Measurements from ENCODE around the gene MINK1. TPM values are rescaled to one million over a fixed set of nuclear protein-coding genes. Genes with fewer than 3 reads are reported as not detected.

Gene MINK1
- total RNA-seq, 1 donor from 2014 or later, result 65.3 TPM

DNA sequence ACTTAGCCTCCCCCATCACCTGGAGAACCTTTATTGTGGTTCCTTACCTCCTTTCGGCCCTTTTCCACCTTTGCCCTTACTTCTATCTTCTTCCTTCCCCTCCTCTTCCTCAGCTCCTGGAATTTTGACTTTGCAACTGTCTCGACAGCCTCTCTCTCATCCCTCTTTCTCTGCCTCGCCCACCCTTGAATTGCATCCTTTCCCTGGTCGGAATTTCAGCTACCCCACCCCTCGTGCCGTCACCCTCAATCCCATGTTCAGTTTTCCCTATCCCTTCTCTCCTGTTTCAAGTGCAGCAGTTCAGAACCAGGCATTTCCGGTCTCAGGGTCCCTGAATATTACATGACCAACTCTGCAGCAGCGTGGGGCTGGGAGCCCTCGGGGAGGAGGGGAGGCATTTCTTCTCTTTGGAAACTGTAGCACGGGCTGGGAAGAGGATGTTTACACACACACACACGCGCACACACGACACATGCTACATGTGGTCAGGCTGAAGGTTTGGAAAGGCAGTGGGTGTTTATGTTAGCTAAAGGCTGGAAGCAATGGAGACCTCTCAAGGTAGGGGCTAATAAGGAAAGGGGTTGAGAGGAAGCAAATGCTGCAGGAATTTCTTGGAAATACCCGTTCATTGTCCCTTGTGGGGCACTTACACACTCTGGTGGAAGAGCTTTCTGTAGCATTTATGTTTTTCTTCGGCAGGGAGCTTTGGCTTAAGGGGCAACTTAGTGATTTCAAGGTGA lies 971 bp downstream of the MINK1 start:
- ChIA-PET POLR2A (interaction anchor here (0.5 to 1.9 kb wide), 5 partner anchors 27 to 480 kb away, joined by 3 to 4 read pairs (median 3); partner anchors contain the start of genes PLD2 and PSMB6), CTCF (no interaction called here)
- H3K4me1 Mint-ChIP-seq, result peaks cover 34% of the 10 kb centered on the region
- intact Hi-C loops (cut with micrococcal nuclease), result loop anchor here (1.0 kb wide), 5 partner anchors 38 to 691 kb away; partner anchors contain the start of genes ARRB2, CYB5D2, MED11 and PSMB6
- TF ChIP-seq, protein P1, sequence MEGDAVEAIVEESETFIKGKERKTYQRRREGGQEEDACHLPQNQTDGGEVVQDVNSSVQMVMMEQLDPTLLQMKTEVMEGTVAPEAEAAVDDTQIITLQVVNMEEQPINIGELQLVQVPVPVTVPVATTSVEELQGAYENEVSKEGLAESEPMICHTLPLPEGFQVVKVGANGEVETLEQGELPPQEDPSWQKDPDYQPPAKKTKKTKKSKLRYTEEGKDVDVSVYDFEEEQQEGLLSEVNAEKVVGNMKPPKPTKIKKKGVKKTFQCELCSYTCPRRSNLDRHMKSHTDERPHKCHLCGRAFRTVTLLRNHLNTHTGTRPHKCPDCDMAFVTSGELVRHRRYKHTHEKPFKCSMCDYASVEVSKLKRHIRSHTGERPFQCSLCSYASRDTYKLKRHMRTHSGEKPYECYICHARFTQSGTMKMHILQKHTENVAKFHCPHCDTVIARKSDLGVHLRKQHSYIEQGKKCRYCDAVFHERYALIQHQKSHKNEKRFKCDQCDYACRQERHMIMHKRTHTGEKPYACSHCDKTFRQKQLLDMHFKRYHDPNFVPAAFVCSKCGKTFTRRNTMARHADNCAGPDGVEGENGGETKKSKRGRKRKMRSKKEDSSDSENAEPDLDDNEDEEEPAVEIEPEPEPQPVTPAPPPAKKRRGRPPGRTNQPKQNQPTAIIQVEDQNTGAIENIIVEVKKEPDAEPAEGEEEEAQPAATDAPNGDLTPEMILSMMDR (IDR thresholded peaks at IDR 0.05), result no peak
- H3K36me3 Mint-ChIP-seq (ENCODE audit: low read depth), result peaks cover 13% of the 10 kb centered on the region
- no peaks in the 10 kb centered on the region for H3K9me3 Mint-ChIP-seq
- H3K4me3 Mint-ChIP-seq, result peak overlapping the region; percentile 91
- no peak for ATAC-seq (ENCODE audit: low read depth)
- no peaks in the 10 kb centered on the region for H3K27me3 Mint-ChIP-seq
- peak overlapping the region; percentile 83 for H3K27ac Mint-ChIP-seq
- no peak for DNase-seq

DNA sequence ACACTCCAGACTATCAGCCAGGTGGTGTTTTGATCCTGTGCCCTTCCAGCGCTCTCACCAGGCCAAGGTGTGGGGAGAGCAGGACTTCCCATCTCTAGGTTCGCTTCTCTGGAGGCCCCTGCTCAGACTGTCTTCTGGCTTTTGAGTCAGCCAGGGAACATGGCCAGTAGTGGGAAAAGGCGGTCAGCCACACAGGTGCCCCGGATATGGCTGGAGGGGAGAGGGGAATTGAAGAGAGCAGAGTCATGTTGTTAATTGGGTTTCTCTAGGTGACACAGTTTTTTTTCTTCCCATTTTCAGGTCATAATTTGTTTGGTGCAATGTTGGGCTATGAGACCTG lies 1.5 kb downstream of the MINK1 start:
- H3K9me3 Mint-ChIP-seq, result no peaks in the 10 kb centered on the region
- ChIA-PET POLR2A (interaction anchor here (1.0 kb wide), 1 partner anchor 28 kb away, joined by 3 read pairs; the partner anchor contains the start of gene PLD2), CTCF (no interaction called here)
- H3K4me1 Mint-ChIP-seq, result peaks cover 36% of the 10 kb centered on the region
- DNase-seq (no peak), ATAC-seq (ENCODE audit: low read depth) (no peak)
- TF ChIP-seq, protein P1 (IDR thresholded peaks at IDR 0.05), result no peak
- peaks cover 15% of the 10 kb centered on the region for H3K36me3 Mint-ChIP-seq (ENCODE audit: low read depth)
- peak overlapping the region; percentile 91 for H3K4me3 Mint-ChIP-seq
- no peaks in the 10 kb centered on the region for H3K27me3 Mint-ChIP-seq
- intact Hi-C loops (cut with micrococcal nuclease), result no loop called here
- peak overlapping the region; percentile 83 for H3K27ac Mint-ChIP-seq

DNA sequence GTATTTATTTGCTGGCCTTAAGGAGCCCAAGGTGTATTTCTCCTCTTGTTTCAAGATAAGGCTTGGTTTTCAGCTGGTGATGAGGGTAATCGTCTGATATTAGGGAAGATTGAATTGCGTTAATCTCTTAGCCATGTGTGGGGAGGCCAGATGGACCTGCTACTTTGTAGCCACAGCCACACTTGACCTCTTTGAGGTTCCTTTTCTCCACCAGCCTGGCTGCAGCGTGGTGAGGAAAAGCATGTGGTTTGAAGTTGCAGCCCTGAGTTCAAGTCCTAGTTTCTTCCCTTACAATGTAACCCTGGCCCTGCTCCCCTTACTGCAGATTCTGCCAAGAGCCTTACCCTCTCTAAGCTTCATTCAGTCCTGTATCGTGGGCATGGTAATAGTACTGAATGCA lies 3.1 kb downstream of the MINK1 start:
- peaks cover 45% of the 10 kb centered on the region for H3K4me1 Mint-ChIP-seq
- intact Hi-C loops (cut with micrococcal nuclease), result no loop called here
- H3K27ac Mint-ChIP-seq, result peak overlapping the region; percentile 6

DNA sequence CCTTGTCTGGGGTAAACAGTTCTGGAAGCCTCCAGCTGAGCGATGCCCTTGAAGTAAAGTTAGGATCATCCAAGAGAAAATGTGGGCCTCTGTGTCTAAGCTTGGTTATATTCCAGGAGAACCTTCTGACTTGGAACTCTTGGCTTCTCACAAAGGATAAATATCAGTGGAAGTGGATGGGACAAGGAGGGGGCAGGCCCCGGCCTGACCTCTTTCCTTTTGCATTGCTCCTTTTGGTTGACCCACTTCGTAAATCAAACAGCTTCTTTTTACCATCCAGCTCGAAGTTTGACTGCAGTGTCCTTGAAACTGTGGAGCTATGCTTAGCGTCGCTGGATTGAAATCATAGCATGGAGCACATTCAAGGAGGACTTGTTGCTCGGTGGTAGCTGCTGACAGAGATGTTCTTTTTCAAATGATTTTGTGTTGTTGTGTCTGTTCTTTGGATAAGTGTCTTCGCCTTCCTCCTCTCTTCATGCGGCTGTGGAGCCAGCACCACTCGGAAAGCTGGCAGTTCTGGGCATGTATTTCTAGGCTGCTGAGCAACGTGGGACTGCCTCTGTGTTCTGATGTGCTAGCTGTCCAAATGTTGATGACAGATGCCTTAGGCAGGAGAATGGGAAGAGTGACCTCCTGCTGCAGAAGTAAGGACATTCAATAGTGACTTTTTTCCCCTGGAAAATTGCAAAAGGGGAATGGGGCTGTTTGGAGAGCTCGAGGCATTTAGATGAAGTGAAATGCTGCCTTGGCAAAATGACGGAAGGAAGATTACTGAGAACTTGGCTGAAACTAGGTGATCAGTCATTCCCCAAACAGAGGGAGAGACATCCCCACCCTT lies 4.5 kb downstream of the MINK1 start:
- Mint-ChIP-seq H3K27ac (no peak overlapping the region), H3K4me1 (peaks cover 49% of the 10 kb centered on the region), H3K4me3 (no peak overlapping the region), H3K27me3 (no peaks in the 10 kb centered on the region), H3K9me3 (no peaks in the 10 kb centered on the region), H3K36me3 (ENCODE audit: low read depth) (peaks cover 15% of the 10 kb centered on the region)
- POLR2A ChIA-PET, result no interaction called here
- TF ChIP-seq, protein P1 (IDR thresholded peaks at IDR 0.05), result no peak
- intact Hi-C loops (cut with micrococcal nuclease), result no loop called here
- ATAC-seq (ENCODE audit: low read depth) (no peak), DNase-seq (no peak)
- CTCF ChIA-PET, result no interaction called here

More for the DNA sequence above, 3.1 kb downstream of the MINK1 start:
- Mint-ChIP-seq H3K9me3 (no peaks in the 10 kb centered on the region), H3K36me3 (ENCODE audit: low read depth) (peaks cover 15% of the 10 kb centered on the region), H3K4me3 (peak overlapping the region; percentile 15), H3K27me3 (no peaks in the 10 kb centered on the region)
- DNase-seq (no peak), ATAC-seq (ENCODE audit: low read depth) (no peak)
- ChIA-PET POLR2A (no interaction called here), CTCF (no interaction called here)
- TF ChIP-seq, protein P1 (IDR thresholded peaks at IDR 0.05), result no peak

DNA sequence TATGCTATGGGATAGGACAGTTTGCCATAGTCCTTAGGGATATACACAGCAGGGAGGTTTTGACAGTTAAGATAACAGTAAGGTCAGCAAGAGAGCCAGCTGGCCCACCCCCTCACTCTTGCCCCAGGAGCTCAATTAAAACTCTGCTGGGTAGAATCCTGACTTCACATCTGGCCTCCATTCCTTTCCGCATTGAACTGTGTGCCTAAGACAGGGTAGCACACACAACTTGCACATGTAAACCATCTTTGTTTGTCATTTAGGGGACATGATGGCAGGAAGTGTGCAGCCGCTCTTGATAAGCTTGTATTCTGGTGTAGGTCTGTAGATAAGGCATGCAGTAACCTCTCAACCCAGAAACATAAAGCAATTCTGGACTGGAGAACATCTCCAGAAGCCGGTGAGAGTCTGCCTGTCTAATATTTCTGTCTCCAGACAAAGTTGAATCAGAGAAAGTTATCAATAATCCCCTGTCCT lies 5.2 kb downstream of the MINK1 start:
- POLR2A ChIA-PET, result no interaction called here
- Mint-ChIP-seq H3K4me1 (peaks cover 52% of the 10 kb centered on the region), H3K36me3 (ENCODE audit: low read depth) (peaks cover 14% of the 10 kb centered on the region), H3K27ac (no peak overlapping the region), H3K27me3 (no peaks in the 10 kb centered on the region), H3K4me3 (no peak overlapping the region), H3K9me3 (no peaks in the 10 kb centered on the region)
- no peak for DNase-seq
- TF ChIP-seq, protein P1 (IDR thresholded peaks at IDR 0.05), result no peak
- no peak for ATAC-seq (ENCODE audit: low read depth)
- CTCF ChIA-PET, result no interaction called here
- intact Hi-C loops (cut with micrococcal nuclease), result no loop called here
